Measurements from ENCODE around the gene FITM1. TPM values are rescaled to one million over a fixed set of nuclear protein-coding genes. Genes with fewer than 3 reads are reported as not detected.

Gene FITM1
- total RNA-seq, 2 experiments from 2014 or later, result 1.5 to 1.7 TPM

- H3K9me3 ChIP-seq (ENCODE audit: control insufficient read depth in 1 of 2, insufficient read depth in 1 of 2, low read length in 2 of 2), result no peaks in the 10 kb centered on the region
- ChIA-PET CTCF (interaction anchor here (0.7 to 5.0 kb wide), 6 partner anchors 9 to 159 kb away, joined by 3 to 33 read pairs (median 4); partner anchors contain the start of genes DCAF11, IRF9, NRL and RNF31), POLR2A (interaction anchor here (2.8 to 11.7 kb wide), 4 partner anchors 11 to 29 kb away, joined by 18 to 296 read pairs (median 94); partner anchors contain the start of genes DCAF11, IRF9, NRL and PSME2)
- TF ChIP-seq, protein P1, sequence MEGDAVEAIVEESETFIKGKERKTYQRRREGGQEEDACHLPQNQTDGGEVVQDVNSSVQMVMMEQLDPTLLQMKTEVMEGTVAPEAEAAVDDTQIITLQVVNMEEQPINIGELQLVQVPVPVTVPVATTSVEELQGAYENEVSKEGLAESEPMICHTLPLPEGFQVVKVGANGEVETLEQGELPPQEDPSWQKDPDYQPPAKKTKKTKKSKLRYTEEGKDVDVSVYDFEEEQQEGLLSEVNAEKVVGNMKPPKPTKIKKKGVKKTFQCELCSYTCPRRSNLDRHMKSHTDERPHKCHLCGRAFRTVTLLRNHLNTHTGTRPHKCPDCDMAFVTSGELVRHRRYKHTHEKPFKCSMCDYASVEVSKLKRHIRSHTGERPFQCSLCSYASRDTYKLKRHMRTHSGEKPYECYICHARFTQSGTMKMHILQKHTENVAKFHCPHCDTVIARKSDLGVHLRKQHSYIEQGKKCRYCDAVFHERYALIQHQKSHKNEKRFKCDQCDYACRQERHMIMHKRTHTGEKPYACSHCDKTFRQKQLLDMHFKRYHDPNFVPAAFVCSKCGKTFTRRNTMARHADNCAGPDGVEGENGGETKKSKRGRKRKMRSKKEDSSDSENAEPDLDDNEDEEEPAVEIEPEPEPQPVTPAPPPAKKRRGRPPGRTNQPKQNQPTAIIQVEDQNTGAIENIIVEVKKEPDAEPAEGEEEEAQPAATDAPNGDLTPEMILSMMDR (IDR thresholded peaks at IDR 0.05), result no peak
- no peaks in the 10 kb centered on the region for H3K27me3 ChIP-seq (ENCODE audit: control insufficient read depth in 1 of 2, insufficient read depth in 2 of 2, low read length in 2 of 2)
- peaks cover 29% of the 10 kb centered on the region for H3K36me3 ChIP-seq (ENCODE audit: insufficient read depth, low read length)
- Mint-ChIP-seq H3K27me3 (no peaks in the 10 kb centered on the region), H3K4me1 (ENCODE audit: low read depth) (peaks cover 69% of the 10 kb centered on the region), H3K9me3 (no peaks in the 10 kb centered on the region), H3K4me3 (peak overlapping the region; percentile 94), H3K27ac (peak overlapping the region; percentile 85), H3K36me3 (ENCODE audit: low read depth) (peaks cover 54% of the 10 kb centered on the region)
- no peak for ATAC-seq (ENCODE audit: poor library complexity)
- H3K4me3 ChIP-seq (ENCODE audit: low read length), result no peak overlapping the region
- H3K4me1 ChIP-seq (ENCODE audit: insufficient read depth, low read length), result peaks cover 64% of the 10 kb centered on the region
- intact Hi-C loops (cut with DNase I, micrococcal nuclease), result loop anchor here in 1 of 2 experiments (2.0 kb wide), 2 partner anchors 23 to 57 kb away; partner anchors contain the start of genes IRF9 and TM9SF1
- DNase-seq, result no peak
- peak overlapping the region in 1 of 2 donors; percentile 48 for H3K27ac ChIP-seq (ENCODE audit: low read depth in 1 of 2, low read length in 2 of 2)
Observed at GRCh38 chr14:24137529-24138395, 7.3 kb downstream of the FITM1 start.

DNA sequence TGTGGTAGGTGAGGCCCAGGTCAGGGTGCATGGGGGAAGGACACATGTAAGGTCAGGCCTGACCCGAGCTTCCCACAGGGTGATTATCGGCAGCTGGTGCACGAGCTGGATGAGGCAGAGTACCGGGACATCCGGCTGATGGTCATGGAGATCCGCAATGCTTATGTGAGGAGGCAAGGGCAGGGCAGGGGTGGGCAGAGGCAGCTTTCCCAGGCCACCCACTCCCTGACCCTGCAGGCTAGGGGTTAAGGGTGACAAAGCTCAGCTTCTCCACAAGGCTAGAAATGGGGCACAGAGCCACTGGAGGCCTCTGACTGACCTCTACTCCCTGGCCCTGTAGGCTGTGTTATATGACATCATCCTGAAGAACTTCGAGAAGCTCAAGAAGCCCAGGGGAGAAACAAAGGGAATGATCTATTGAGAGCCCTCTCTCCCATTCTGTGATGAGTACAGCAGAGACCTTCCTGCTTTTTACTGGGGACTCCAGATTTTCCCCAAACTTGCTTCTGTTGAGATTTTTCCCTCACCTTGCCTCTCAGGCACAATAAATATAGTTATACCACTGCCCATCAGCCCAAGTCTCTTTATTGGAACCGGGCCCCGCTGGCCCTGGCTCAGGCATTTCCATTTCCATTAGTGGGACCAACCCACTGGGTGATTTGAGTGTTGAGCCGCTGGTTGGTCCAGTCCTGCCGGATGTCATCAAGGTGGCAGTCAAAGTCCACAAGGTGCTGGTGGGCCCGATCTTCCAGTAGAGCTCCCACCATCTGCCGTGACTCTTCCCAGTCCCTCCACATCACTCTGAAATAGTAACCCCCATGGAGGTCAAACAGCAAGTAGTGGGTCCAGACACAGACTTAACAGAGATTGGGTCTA, 8.2 kb downstream of the FITM1 start:
- peaks cover 58% of the 10 kb centered on the region for H3K4me1 ChIP-seq (ENCODE audit: insufficient read depth, low read length)

More for the DNA sequence above, 8.2 kb downstream of the FITM1 start:
- no peaks in the 10 kb centered on the region for H3K9me3 ChIP-seq (ENCODE audit: control insufficient read depth in 1 of 2, insufficient read depth in 1 of 2, low read length in 2 of 2)
- no peaks in the 10 kb centered on the region for H3K27me3 ChIP-seq (ENCODE audit: control insufficient read depth in 1 of 2, insufficient read depth in 2 of 2, low read length in 2 of 2)
- CTCF ChIA-PET, result interaction anchor here (0.7 to 5.0 kb wide), 6 partner anchors 8 to 158 kb away, joined by 3 to 33 read pairs (median 4); partner anchors contain the start of genes IRF9 and RNF31
- POLR2A ChIA-PET, result interaction anchor here (3.4 to 11.7 kb wide), 3 partner anchors 10 to 23 kb away, joined by 61 to 296 read pairs (median 127); partner anchors contain the start of genes DCAF11, IRF9, NRL and PSME2
- DNase-seq, result peak in 1 of 14 experiments; percentile 21
- Mint-ChIP-seq H3K36me3 (ENCODE audit: low read depth) (peaks cover 63% of the 10 kb centered on the region), H3K4me1 (ENCODE audit: low read depth) (peaks cover 70% of the 10 kb centered on the region), H3K27me3 (no peaks in the 10 kb centered on the region), H3K27ac (peak overlapping the region; percentile 85), H3K4me3 (peak overlapping the region; percentile 94), H3K9me3 (no peaks in the 10 kb centered on the region)
- ATAC-seq (ENCODE audit: poor library complexity), result no peak
- H3K36me3 ChIP-seq (ENCODE audit: insufficient read depth, low read length), result peaks cover 38% of the 10 kb centered on the region
- H3K27ac ChIP-seq (ENCODE audit: low read depth in 1 of 2, low read length in 2 of 2), result peak overlapping the region in 1 of 2 donors; percentile 15
- intact Hi-C loops (cut with DNase I, micrococcal nuclease), result no loop called here
- no peak overlapping the region for H3K4me3 ChIP-seq (ENCODE audit: low read length)
- TF ChIP-seq, protein P1 (IDR thresholded peaks at IDR 0.05), result no peak
